Measurements from ENCODE around the gene SENP8.

DNA sequence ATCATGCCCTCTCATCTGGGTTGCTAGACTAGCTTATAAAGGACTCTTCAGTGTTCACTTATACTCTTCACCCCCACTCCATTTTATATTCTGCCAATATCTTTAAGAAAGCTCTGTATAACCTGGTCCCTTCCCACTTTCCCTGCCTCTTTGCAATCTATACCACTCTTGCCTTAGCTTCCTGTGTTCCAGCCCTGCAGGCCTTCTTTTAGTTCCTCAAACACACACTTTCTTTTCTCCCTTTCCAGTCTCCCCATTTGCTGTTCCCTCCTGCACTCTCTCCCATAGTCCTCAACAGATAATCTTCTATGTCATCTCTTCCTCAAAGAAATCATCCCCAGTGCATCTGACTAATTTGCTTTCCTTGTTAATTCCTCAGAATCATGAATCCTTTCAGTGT lies 28.7 kb downstream of the SENP8 start:
- no peak for TF ChIP-seq POLR2A (IDR thresholded peaks at IDR 0.05)
- TF ChIP-seq, protein P1, sequence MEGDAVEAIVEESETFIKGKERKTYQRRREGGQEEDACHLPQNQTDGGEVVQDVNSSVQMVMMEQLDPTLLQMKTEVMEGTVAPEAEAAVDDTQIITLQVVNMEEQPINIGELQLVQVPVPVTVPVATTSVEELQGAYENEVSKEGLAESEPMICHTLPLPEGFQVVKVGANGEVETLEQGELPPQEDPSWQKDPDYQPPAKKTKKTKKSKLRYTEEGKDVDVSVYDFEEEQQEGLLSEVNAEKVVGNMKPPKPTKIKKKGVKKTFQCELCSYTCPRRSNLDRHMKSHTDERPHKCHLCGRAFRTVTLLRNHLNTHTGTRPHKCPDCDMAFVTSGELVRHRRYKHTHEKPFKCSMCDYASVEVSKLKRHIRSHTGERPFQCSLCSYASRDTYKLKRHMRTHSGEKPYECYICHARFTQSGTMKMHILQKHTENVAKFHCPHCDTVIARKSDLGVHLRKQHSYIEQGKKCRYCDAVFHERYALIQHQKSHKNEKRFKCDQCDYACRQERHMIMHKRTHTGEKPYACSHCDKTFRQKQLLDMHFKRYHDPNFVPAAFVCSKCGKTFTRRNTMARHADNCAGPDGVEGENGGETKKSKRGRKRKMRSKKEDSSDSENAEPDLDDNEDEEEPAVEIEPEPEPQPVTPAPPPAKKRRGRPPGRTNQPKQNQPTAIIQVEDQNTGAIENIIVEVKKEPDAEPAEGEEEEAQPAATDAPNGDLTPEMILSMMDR (IDR thresholded peaks at IDR 0.05), result no peak

Measured in testis (tissue), 2 donors.